Measurements from ENCODE around the gene ERBB4.

Gene ERBB4

GRCh38 chr2:211756266-211756665 lies 782.3 kb downstream of the ERBB4 start:
- DNase-seq (ENCODE audit: low read depth), result no peak
- TF ChIP-seq CTCF (conservative IDR thresholded peaks at IDR 0.05; ENCODE audit: control insufficient read depth, insufficient read depth, low read depth, low read length), result no peak
- no peak overlapping the region for H3K4me3 ChIP-seq (ENCODE audit: control insufficient read depth, low read depth, low read length)

GRCh38 chr2:211755187-211755586 lies 783.4 kb downstream of the ERBB4 start:
- no peak for TF ChIP-seq CTCF (conservative IDR thresholded peaks at IDR 0.05; ENCODE audit: control insufficient read depth, insufficient read depth, low read depth, low read length)
- H3K4me3 ChIP-seq (ENCODE audit: control insufficient read depth, low read depth, low read length), result no peak overlapping the region
- no peak for DNase-seq (ENCODE audit: low read depth)

GRCh38 chr2:211751848-211752247 lies 786.8 kb downstream of the ERBB4 start:
- no peak for TF ChIP-seq CTCF (conservative IDR thresholded peaks at IDR 0.05; ENCODE audit: control insufficient read depth, insufficient read depth, low read depth, low read length)
- H3K4me3 ChIP-seq (ENCODE audit: control insufficient read depth, low read depth, low read length), result no peak overlapping the region
- DNase-seq (ENCODE audit: low read depth), result no peak

DNA sequence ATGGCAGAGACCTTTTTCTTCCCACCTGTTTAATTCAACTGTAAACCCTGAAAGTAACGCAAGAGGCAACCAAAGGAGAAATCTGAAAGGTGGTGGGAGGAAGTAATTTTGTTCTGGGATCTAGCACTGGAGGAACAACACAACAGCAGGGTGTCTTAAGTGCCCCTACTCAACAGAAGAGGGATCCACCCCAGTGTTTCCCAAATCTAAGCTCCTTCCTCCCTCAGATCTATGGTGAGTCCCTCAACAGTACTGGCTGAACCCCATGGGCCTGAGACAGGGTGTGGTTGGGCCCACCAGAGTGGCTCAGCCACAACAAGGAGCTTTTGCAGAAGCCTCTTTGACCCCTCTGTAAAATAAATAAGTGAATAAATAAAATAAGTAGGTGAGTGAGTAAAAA lies 790.3 kb downstream of the ERBB4 start:
- no peak overlapping the region for H3K4me3 ChIP-seq (ENCODE audit: control insufficient read depth, low read depth, low read length)
- no peak for DNase-seq (ENCODE audit: low read depth)
- no peak for TF ChIP-seq CTCF (conservative IDR thresholded peaks at IDR 0.05; ENCODE audit: control insufficient read depth, insufficient read depth, low read depth, low read length)

DNA sequence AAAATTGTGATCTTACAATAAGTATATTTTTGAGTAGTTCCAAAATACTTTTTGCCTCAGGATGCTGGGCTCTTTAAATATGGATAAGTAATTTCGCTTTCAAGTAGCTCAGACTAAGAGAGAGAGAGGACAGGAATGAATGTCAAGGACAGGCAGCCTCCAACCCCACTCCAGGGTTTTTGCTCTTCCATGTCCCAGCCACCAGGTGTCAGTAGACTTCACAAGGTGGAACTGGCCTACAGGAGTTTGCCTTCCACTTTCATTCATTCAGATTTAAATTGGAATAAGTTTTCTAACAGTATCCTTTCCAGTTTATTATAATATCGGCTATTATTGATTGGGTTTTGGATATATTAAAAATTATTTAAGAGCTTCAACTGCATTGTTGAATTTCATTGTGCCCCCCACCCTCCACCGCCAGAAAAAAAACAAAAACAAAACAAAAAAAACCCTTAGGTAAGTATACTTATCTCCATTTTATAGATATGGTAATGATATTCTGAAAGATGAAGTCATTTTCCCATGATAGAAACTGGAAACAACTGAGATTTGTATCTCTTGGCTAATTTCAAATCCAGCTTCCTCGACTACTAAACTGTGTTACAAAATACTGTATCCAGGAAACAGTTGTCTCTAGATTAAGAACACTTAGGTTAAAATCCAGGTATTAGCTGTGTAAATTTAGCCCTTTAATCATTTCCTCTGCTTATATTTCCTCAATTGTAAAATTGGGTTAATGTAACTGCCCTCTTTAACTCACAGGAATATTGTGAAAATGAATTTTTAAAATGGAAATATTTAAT lies 793.1 kb downstream of the ERBB4 start:
- TF ChIP-seq CTCF (conservative IDR thresholded peaks at IDR 0.05; ENCODE audit: control insufficient read depth, insufficient read depth, low read depth, low read length), result peak; percentile 96
- no peak overlapping the region for H3K4me3 ChIP-seq (ENCODE audit: control insufficient read depth, low read depth, low read length)
- peak; percentile 59 for DNase-seq (ENCODE audit: low read depth)

DNA sequence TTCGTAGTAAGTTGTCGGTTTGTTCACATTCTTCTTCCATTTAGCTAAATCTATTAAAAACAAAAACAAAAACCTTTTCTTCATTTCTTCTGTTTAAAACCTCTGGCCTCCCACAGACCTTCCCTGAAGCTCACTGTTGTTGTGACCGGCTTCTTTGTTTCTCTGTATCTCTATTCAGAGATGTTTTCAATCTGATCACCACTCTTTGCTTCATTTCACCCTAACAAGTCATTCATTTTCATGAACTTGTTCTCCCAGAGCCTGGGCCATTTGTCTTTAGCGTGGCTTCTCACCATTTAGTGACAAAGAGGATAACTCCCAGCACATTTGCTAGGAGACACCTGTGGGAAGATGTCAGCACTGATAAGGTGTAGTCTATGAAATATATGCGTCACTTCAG lies 794.2 kb downstream of the ERBB4 start:
- no peak for DNase-seq (ENCODE audit: low read depth)
- no peak overlapping the region for H3K4me3 ChIP-seq (ENCODE audit: control insufficient read depth, low read depth, low read length)

More for the DNA sequence above, 794.2 kb downstream of the ERBB4 start:
- no peak for TF ChIP-seq CTCF (conservative IDR thresholded peaks at IDR 0.05; ENCODE audit: control insufficient read depth, insufficient read depth, low read depth, low read length)
